Renal cortical epithelial cell (primary cell): ENCODE measurements around the gene DEFB119. TPM values are rescaled to one million over a fixed set of nuclear protein-coding genes. Genes with fewer than 3 reads are reported as not detected.
A peak's percentile ranks its signal among the peaks of the same experiment; 100 is the strongest.
"Not testable (repeated sequence)": the region's sequence is repeated elsewhere in the genome, so short reads cannot be mapped to it uniquely, and the experiment has no call there.

Experiments used
- DNase-seq: peaks from one replicate; pipeline ENCODE4 v3.0.0-alpha.2; 2011; ENCODE audit warnings: low read depth
- total RNA-seq: library from RNA; depleted of rRNA; stranded (reverse); fragments of >200 nt; gene quantifications from 2 replicates; pipeline ENCODE4 v1.2.3, GENCODE V29; 2014

DEFB119 gene, protein sequence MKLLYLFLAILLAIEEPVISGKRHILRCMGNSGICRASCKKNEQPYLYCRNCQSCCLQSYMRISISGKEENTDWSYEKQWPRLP
- not detected in 2 replicates for total RNA-seq

DNA sequence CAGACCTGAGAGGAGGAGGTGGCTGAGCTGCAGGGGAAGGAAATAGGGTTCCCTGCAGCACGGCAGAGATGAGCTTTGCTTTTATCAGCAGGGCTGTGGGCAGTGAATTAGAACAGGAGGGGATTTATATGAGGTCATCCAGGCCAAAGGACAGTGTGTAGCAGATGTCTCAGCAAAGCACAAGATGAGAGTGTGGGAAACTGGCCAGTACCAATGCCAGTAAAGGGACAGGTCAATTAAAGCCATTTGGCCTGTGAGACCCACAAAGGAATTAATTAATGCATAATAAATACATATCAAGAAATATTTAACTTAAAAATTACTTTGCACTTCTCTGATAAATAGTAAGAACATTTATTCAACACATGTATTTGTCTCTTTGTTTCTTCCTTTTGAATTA, at the start of gene DEFB119:
DEFB119 (minus strand) TSS at position 101 of the 400 bp plus-strand sequence. CDS start 107 bp downstream, outside the sequence.
- DNase-seq = no peak

DNA sequence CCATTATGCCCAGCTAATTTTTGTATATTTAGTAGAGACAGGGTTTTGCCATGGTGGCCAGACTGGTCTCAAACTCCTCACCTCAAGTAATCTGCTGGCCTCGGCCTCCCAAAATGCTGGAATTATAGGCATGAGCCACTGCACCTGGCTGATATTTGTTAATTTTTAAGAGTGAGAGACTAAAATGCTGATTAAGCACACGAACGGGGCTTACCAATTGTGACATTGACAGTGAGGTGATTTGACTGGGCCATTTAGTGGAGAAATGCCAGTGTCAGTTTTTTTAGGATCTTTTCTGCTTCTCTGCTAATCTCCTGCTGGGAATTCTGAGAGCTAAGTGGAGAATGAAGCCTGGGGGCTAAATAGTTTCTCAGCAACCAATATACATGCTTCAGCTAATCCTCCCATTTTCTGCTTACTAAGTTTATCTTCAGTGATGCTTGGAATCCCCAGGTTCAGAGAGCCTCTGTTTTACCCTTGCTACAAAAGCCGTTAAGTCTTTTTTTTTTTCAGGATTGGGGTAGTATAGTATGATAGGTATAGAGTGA, 40.3 kb upstream of the DEFB119 start:
- DNase-seq = no peak

DNA sequence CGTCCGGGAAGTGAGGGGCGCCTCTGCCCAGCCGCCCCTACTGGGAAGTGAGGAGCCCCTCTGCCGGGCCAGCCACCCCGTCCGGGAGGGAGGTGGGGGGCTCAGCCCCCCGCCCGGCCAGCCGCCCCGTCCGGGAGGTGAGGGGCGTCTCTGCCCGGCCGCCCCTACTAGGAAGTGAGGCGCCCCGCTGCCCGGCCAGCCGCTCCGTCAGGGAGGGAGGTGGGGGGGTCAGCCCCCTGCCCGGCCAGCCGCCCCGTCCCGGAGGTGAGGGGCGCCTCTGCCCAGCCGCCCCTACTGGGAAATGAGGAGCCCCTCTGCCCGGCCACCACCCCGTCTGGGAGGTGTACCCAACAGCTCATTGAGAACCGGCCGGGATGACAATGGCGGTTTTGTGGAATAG, 37.2 kb upstream of the DEFB119 start:
- DNase-seq = not testable (repeated sequence)

DNA sequence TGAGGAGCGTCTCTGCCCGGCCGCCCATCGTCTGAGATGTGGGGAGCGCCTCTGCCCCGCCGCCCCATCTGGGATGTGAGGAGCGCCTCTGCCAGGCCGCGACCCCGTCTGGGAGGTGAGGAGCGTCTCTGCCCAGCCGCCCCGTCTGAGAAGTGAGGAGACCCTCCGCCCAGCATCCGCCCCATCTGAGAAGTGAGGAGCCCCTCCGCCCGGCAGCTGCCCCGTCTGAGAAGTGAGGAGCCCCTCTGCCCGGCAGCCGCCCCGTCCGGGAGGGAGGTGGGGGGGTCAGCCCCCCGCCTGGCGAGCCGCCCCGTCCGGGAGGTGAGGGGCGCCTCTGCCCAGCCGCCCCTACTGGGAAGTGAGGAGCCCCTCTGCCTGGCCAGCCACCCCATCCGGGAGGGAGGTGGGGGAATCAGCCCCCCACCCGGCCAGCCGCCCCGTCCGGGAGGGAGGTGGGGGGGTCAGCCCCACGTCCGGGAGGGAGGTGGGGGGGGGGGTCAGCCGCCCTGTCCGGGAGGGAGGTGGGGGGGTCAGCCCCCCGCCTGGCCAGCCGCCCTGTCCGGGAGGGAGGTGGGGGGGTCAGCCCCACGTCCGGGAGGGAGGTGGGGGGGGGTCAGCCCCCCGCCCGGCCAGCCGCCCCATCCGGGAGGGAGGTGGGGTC, 36.6 kb upstream of the DEFB119 start:
- not testable (repeated sequence) for DNase-seq

DNA sequence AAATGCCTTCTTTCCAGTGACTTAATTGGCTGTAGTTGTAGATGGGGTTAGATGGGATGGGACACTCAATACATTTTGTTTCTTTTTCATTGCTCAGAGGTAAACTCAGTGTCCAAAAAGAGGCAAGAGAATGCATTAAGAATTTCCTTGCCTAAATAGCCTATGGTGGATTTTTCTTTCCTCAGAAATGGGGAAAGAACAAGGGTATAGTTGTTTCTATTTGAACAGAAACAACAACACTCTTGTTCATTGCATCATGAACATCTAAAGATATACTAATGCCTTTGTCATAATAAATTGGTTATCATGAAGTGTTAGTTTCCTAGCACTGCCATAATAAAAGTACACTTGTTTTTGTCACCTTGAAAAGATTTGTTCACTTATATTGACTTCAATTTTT, 35.4 kb upstream of the DEFB119 start:
- DNase-seq = no peak

DNA sequence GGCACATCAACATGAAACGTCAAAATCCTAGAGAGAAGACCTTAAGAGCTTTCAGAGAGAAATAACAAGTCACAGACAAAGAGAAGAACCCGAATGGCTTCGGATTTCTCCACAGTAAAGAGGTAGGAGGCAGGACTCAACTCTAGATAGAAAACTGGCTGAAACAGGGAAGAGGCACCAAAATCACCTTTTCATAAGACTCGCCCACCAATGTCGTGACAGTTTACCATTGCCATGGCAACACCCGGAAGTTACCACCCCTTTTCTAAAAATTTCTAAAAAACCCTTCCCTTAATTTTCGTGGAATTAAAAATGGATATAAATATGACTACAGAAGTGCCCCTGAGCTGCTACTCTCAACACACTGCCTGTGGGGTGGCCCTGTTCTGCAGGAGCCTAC, 27.9 kb upstream of the DEFB119 start:
- DNase-seq = no peak

DNA sequence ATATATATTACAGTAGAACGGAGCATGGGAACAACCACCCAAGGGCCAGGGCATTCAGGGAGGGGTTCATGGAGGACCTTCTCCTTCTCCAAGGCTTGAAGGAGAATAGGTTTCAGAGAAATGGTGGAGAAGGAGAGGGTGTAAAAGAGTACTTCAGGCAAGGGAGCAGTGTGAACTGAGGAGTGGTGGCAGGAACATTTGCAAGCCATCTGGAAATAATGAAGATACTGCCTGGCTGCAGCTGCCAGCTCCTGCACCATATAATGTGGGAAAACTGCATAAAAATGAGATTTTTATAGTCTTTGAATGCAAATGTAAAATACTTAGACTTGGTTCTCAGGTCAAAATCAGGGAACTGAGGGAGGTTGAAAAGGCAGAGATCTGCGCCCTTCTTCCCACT, 25.3 kb upstream of the DEFB119 start:
- DNase-seq = no peak

DNA sequence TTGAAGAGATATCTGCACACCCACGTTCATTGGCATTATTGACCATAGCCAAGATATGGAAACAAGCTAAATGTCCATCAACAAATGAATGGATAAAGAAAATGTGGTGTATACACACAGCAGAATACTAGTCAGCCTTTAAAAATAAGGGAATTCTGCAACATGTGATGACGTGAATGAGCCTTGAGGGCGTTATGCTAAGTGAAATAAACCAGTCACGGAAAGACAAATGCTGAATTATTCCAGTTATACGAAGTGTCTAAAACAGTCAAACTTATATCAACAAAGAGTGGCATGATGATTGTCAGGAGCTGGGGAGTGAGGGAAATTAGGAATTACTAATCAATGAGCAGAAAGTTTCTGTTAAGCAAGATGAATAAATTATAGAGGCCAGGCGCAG, 24.0 kb upstream of the DEFB119 start:
- no peak for DNase-seq

DNA sequence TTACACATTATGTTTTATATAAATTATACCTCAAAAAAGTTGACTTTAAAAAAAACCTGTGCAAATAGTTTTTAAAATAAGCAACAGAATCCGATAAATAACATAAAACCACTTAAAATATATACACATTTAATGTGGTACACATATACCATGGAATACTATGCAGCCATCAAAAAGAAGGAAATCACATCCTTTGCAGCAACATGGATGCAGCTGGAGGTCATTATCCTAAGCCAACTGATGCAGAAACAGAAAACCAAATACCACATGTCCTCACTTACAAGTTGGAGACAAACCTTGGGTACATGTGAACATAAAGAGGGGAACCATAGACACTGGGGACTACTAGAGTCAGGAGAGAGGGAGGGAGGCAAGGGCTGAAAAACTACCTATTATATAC, 19.6 kb upstream of the DEFB119 start:
- no peak for DNase-seq

DNA sequence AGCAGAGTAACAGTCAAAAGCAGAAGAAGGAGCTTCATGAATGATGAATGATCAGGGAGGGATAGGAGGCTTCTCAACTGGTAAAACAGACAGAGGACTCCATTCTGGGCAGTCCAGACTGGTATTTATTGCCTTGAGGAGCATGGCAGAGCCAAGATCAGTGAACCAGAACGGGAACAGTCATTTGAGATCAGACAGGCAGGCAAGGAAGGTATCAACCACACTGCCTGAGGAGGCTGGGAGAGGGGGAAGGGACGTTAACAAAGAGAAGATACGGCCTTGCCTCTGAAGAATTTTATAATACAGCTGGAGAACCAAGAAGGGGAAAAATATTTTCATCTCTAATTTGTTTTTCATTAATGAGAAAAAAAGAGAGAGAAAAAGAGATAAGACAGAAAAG, 15.7 kb upstream of the DEFB119 start, which contains the start of gene DEFB121:
DEFB121 (minus strand) TSS at position 101 of the 400 bp plus-strand sequence; CDS start at position 38, 63 bp downstream.
- peak; percentile 11 for DNase-seq

DNA sequence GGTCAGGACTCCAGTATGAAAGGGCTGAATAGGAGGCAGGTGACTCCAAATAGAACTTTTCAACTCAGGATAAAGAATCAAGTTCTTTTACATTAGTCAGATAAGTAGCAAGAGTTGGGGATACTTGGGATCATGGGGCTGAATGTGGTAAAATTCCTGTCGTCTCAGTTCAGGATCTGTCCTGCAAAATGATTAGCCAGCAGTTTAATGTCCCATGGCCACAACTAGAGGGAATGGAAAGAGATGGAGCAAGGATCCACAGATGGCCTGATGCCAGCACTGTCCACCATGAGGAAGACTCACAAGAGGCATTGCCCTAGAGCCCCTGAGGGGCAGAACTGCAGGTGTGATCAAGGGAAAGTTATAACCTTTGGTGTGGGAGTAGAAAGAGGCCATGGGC, 13.5 kb upstream of the DEFB119 start:
- no peak for DNase-seq

DNA sequence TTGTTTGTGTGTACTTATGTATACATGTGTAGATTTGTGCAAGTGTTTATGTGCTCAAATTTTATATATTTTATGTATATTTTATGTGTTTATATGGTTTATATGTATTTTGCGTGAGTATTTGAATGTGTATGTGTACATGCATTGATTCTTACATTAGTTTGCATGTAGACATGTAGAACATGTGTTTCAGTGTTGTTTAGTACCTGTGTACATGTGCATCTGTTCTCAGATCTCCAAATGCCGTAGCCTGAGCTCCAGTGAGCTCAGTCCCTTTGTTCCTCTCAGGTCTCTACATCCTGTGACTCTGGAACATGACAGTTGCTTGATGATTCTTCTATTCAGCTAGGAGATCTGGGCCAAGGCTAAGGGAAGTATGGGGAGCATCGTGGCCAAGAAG, 4.5 kb upstream of the DEFB119 start:
- DNase-seq = no peak

DNA sequence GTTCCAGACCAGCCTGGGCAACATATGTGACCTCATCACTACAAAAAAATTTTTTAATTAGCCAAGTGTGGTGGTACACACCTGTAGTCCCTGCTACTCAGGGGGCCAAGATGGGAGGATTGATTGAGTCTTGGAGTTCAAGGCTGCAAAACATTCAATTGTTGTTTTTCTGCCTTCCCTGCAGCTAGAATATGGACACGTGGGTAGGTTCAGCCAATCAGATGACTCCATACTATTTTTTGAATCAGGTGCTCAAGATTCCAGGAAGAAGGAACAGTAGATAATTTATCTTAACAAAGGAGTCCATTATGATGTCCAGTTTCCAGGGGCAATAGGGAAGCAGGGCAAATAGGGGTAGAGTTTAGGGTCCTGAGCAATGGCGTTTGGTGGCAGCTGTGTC, 2.4 kb upstream of the DEFB119 start:
- no peak for DNase-seq

DNA sequence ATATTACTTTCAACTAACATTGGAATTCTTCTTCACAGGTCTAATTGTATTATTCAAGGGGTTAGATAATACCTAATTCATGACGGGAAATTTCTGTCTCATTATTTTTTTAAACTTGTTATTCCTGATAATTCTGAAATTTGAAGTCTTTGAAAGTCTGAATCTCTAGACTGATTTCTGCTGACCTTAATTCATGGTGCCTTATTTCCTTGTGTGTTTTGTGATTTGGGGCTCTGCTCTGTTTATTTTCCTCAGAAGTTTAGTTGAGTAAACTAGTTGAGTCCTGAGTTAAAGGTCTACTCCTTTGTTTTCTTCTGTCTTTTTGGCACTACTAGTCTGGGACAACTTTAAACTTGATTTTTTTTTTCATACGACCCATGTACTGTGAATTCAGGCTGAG, 16.0 kb downstream of the DEFB119 start:
- no peak for DNase-seq

DNA sequence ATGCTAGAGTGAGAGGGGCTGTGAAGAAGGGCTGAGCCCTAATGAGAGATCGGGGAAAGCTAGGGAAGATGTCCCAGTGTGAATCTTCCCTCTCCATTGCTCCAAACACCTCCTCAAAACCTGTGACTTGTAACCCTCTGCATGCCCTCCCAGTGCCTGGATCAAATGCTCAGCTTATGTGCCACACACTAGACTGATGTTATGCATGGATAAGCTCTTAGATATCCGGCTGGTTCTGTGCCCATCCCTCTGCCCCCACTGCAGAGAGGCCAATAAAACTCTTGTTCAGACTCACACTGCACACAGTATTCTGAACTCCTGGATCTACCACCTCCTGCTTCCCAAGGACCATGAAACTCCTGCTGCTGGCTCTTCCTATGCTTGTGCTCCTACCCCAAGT, 22.1 kb downstream of the DEFB119 start, which contains the start of gene DEFB118:
DEFB118 (plus strand) TSS at position 301 of the 400 bp plus-strand sequence; CDS start at position 351, 50 bp downstream.
- no peak for DNase-seq

DNA sequence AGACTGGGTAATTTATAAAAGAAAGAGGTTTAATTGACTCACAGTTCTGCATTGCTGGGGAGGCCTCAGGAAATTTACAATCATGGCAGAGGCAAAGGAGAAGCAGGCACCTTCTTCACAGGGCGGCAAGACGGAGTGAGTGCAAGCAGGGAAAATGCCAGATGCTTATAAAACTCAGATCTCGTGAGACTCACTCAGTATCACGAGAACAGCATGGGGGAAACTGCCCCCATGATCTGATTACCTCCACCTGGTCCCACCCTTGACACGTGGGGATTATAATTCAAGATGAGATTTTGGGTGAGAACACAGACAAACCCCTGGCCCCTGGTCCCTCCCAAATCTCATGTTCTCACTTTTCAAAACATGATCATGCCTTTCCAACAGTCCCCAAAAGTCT, 26.1 kb downstream of the DEFB119 start:
- DNase-seq = not testable (repeated sequence)

DNA sequence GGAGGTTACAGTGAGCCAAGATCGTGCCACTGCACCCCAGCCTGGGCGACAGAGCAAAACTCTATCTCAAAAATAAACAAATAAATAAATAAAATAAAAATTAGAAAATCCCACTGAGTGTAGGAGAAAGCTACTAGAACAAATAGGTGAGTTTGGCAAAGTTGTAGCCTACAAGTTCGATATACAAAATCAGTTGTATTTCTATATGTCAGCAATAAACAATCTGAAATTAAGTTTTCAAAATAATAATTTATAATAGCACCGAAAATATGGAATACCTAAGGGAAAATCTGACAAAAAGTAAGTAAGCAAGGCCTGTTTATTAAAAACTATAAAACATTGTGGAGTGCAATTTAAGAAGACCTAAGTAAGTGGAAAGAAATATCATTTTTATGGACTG, 27.1 kb downstream of the DEFB119 start:
- DNase-seq = no peak

DNA sequence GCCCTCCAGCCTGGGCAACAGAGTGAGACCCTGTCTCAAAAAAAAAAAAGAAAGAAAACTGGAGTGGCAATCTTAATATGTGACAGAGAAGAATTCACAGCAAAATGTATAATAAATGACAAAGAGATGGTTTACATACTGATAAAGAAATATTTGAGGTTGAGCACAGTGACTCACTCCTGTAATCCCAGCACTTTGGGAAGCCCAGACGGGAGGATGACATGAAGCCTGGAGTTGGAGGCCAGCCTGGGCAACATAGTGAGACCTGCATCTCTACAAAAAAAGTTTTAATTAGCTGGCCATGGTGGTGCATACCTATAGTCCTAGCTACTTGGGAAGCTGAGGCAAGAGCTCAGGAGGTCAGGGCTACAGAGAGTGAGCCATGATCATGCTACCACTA, 34.4 kb downstream of the DEFB119 start:
- no peak for DNase-seq

DNA sequence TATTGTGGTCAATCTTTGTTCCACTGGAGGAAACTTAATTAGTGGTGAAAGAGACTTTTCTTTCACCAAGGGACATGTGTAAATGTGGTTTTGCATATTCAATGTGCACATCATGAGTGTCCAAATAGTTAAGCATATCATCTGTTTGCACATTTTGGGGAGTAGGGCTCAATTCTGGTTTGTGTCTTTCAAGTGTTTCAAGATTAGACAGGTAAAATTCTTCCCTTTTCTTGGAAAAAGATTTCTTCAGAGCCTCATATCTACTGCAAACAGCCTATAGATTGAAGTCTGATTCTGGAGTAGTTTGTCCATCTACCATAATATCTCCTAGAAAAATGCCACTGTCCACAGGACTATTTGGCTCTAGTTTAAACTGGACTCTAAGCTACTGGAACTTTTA, 48.9 kb downstream of the DEFB119 start:
- DNase-seq = no peak

DNA sequence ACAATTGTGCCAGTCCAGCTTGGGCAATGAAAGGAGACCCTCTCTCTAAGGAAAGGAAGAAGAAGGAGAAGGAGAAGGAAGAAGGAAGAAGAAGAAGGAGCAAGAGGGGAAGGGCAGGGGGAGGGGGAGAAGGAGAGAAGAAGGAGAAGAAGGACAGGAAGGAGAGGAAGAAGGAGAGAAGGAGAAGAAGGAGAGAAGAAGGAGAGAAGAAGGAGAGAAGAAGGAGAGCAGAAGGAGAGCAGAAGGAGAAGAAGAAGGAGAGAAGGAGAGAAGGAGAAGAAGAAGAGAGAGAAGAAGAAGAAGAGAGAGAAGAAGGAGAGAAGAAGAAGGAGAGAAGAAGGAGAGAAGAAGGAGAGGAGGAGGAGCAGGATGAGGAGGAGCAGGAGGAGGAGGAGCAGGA, 59.5 kb downstream of the DEFB119 start:
- no peak for DNase-seq
